Smooth muscle cell (in vitro differentiated cells): Measurements from ENCODE around the gene NOTCH1. TPM values are rescaled to one million over a fixed set of nuclear protein-coding genes. Genes with fewer than 3 reads are reported as not detected.

Source experiments
- DNase-seq: peaks from one replicate; lab custom pipeline; 2025; ENCODE audit not compliant: unreplicated experiment; lab: John Stamatoyannopoulos, UW
- H2AFZ ChIP-seq: fragments of 200-600 bp; sonication (generic); 2 replicates; pipeline ENCODE4 v1.6.0; 2016; ENCODE audit warnings: antibody characterized with exemption, low read depth, mild to moderate bottlenecking
- H3F3A ChIP-seq: fragments of 200-600 bp; sonication (generic); 2 replicates; pipeline ENCODE4 v1.6.0; 2017; ENCODE audit warnings: antibody characterized with exemption, low read depth
- H3K27ac ChIP-seq: fragments of 200-600 bp; sonication (generic); 2 replicates; pipeline ENCODE4 v1.5.1; 2016; ENCODE audit warnings: low read depth, mild to moderate bottlenecking
- H3K27me3 ChIP-seq: fragments of 200-600 bp; sonication (generic); 2 replicates; pipeline ENCODE4 v1.6.1; 2016; ENCODE audit warnings: low read depth, mild to moderate bottlenecking
- H3K36me3 ChIP-seq: fragments of 200-600 bp; sonication (generic); 2 replicates; pipeline ENCODE4 v1.5.1; 2016; ENCODE audit warnings: low read depth
- H3K4me1 ChIP-seq: fragments of 200-600 bp; sonication (generic); 2 replicates; pipeline ENCODE4 v1.5.1; 2016; ENCODE audit warnings: low read depth
- H3K4me2 ChIP-seq: fragments of 200-600 bp; sonication (generic); 2 replicates; pipeline ENCODE4 v1.6.0; 2016; ENCODE audit warnings: mild to moderate bottlenecking
- H3K4me3 ChIP-seq: fragments of 200-600 bp; sonication (generic); 2 replicates; pipeline ENCODE4 v1.5.1; 2016; ENCODE audit warnings: mild to moderate bottlenecking
- H3K79me2 ChIP-seq: fragments of 200-600 bp; sonication (generic); 2 replicates; pipeline ENCODE4 v1.6.0; 2016; ENCODE audit warnings: low read depth, mild to moderate bottlenecking
- H3K9ac ChIP-seq: fragments of 200-600 bp; sonication (generic); 2 replicates; pipeline ENCODE4 v1.6.0; 2016; ENCODE audit warnings: low read depth
- H3K9me3 ChIP-seq: fragments of 200-600 bp; sonication (generic); replicated peaks from 2 replicates; pipeline ENCODE4 v1.5.1; 2016; ENCODE audit warnings: low read depth
- H4K20me1 ChIP-seq: fragments of 200-600 bp; sonication (generic); 2 replicates; pipeline ENCODE4 v1.6.0; 2016; ENCODE audit warnings: low read depth
- WGBS: methylation state at CpG from one replicate; pipeline ENCODE4 v1.1.7; 2016; ENCODE audit warnings: low lambda C conversion rate; 5-methylcytosine and 5-hydroxymethylcytosine counted together
- polyA plus RNA-seq: library from polyadenylated mRNA; unstranded; fragments of >200 nt; fragmentation: Nextera tagmentation; extraction: Ambion mirVana; gene quantifications from 2 replicates; pipeline ENCODE4 v1.2.1, GENCODE V29; 2016
- total RNA-seq: library from RNA; depleted of rRNA; stranded (reverse); fragments of >200 nt; gene quantifications from 2 replicates; pipeline ENCODE4 v1.2.3, GENCODE V29; 2014
- TF ChIP-seq, protein P1 (sequence below): fragments of 200-600 bp; sonication (generic); IDR thresholded peaks from 2 replicates; pipeline ENCODE4 v1.5.1; 2017; ENCODE audit warnings: borderline replicate concordance, mild to moderate bottlenecking, antibody characterized with exemption; ENCODE audit not compliant: insufficient read depth, poor library complexity, severe bottlenecking

The NOTCH1 gene
- total and polyA plus RNA-seq, 2 experiments from 2014 or later: 7.2 to 13.2 TPM

DNA sequence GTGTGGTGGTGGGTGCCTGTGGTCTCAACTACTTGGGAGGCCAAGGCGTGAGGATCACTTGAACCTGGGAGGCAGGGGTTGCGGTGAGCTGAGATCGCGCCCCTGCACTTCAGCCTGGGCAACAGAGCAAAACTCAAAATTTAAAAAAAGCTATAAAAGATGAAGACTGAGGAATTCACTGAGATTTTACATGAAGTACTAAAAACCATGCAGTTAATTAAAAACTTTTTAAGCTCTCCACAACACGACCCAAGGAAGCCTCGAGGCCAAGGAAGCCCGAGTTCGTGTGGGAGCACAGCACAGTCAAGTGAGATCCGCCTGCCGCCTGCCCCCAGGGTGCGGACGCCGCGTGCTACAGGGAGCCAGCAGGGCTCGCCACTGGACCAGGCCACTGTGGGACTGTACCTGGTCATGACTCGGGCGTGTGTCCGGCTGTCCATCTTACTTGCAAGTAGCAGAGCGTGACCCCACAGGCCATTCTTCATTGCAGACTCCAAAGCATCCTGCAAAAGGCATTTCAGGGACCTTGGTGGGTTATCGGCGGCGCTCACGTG lies 85.0 kb downstream of the NOTCH1 start:
- WGBS: 98% methylated on average over 23 of the region's 23 CpGs
- Histone ChIP-seq H3K27me3 (no peaks in the 10 kb centered on the region), H3K27ac (no peak overlapping the region), H3K79me2 (peaks cover 21% of the 10 kb centered on the region), H2AFZ (no peak overlapping the region), H3K4me3 (no peak overlapping the region), H3K9ac (no peak overlapping the region), H3K4me2 (no peak overlapping the region), H3K4me1 (no peaks in the 10 kb centered on the region), H3K36me3 (peaks cover 16% of the 10 kb centered on the region), H3F3A (no peaks in the 10 kb centered on the region), H4K20me1 (peaks cover 98% of the 10 kb centered on the region), H3K9me3 (no peaks in the 10 kb centered on the region)
- DNase-seq: no peak
- TF ChIP-seq, protein P1, sequence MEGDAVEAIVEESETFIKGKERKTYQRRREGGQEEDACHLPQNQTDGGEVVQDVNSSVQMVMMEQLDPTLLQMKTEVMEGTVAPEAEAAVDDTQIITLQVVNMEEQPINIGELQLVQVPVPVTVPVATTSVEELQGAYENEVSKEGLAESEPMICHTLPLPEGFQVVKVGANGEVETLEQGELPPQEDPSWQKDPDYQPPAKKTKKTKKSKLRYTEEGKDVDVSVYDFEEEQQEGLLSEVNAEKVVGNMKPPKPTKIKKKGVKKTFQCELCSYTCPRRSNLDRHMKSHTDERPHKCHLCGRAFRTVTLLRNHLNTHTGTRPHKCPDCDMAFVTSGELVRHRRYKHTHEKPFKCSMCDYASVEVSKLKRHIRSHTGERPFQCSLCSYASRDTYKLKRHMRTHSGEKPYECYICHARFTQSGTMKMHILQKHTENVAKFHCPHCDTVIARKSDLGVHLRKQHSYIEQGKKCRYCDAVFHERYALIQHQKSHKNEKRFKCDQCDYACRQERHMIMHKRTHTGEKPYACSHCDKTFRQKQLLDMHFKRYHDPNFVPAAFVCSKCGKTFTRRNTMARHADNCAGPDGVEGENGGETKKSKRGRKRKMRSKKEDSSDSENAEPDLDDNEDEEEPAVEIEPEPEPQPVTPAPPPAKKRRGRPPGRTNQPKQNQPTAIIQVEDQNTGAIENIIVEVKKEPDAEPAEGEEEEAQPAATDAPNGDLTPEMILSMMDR: no peak

DNA sequence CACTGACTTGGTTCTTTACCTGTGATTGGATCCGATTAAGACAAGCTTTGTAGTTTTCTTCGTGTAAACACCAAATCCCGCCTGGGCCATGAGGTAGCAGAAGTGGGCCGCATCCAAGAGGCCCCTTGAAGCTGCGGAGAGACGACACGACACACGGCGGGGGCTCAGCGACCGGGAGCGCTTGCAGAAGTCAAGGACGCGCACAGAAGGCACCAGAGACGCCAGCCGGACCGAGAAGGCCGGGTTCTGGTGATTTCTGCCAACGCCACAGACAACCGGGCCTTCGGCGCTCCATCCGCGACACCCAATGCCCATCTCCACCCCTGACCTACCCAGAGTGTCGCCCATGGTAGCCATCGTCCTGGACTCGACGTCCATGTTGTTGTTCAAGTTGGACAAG lies 86.4 kb downstream of the NOTCH1 start:
- H3F3A ChIP-seq: no peaks in the 10 kb centered on the region
- no peak overlapping the region for H3K4me3 ChIP-seq
- H2AFZ ChIP-seq: no peak overlapping the region
- no peak overlapping the region for H3K27ac ChIP-seq
- H4K20me1 ChIP-seq: peaks cover 94% of the 10 kb centered on the region
- H3K79me2 ChIP-seq: peaks cover 16% of the 10 kb centered on the region
- no peak overlapping the region for H3K4me2 ChIP-seq
- 99% methylated on average over 18 of the region's 28 CpGs for WGBS
- TF ChIP-seq, protein P1: no peak
- no peaks in the 10 kb centered on the region for H3K27me3 ChIP-seq
- H3K9me3 ChIP-seq: no peaks in the 10 kb centered on the region
- H3K4me1 ChIP-seq: no peaks in the 10 kb centered on the region
- H3K36me3 ChIP-seq: peaks cover 9% of the 10 kb centered on the region
- no peak for DNase-seq
- H3K9ac ChIP-seq: no peak overlapping the region

DNA sequence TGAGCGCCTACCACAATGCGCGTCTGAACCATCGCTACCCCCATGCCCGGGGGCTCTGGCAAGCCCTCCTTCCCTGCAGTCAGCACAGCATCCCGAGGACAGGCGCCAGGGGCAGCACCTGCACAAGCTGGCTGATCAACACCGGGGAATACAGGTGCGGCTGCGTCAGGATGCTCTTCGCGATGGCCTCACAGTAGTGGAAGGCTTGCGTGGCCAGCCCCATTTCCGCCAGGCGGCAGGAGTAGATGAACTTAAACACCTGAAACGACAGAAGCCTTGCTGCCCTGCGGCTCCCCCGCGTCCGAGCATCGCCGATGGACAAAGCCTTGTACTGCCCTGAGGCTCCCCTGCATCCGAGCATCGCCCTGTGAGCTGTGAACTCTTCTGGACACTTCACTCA lies 88.5 kb downstream of the NOTCH1 start:
- Histone ChIP-seq H3K9me3 (no peaks in the 10 kb centered on the region), H3K27me3 (no peaks in the 10 kb centered on the region), H3K4me3 (no peak overlapping the region), H3K79me2 (peaks cover 5% of the 10 kb centered on the region), H3K36me3 (peaks cover 2% of the 10 kb centered on the region), H3K4me1 (no peaks in the 10 kb centered on the region), H3F3A (no peaks in the 10 kb centered on the region), H3K9ac (no peak overlapping the region), H3K27ac (no peak overlapping the region), H2AFZ (no peak overlapping the region), H3K4me2 (no peak overlapping the region), H4K20me1 (peaks cover 93% of the 10 kb centered on the region)
- no peak for DNase-seq
- TF ChIP-seq, protein P1: no peak
- WGBS: 98% methylated on average over 24 of the region's 24 CpGs

DNA sequence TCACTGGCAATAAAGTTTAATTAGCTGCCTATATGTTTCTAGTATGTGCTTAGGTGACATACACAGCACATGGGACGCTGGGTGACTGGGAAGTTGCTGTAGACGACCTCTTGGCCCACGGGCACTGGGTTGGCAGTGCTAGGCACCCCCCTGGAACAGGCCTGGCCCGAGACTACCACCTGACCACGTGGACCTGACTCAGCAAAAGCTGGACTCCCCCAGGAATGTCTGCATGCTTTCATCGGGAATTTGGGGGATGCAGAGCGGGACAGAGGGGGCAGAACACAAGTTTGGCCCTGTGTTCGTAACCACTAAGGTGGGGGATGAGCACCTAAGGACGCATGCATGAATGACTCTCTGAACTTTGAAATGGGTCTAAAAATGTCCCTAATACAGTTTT lies 89.6 kb downstream of the NOTCH1 start:
- peaks cover 5% of the 10 kb centered on the region for H3K79me2 ChIP-seq
- DNase-seq: no peak
- WGBS: 95% methylated on average over 9 of the region's 9 CpGs
- no peak overlapping the region for H3K27ac ChIP-seq
- peaks cover 2% of the 10 kb centered on the region for H3K36me3 ChIP-seq
- no peak overlapping the region for H3K4me2 ChIP-seq
- H2AFZ ChIP-seq: no peak overlapping the region
- no peaks in the 10 kb centered on the region for H3F3A ChIP-seq
- no peak overlapping the region for H3K4me3 ChIP-seq
- no peaks in the 10 kb centered on the region for H3K27me3 ChIP-seq
- no peaks in the 10 kb centered on the region for H3K9me3 ChIP-seq
- H3K9ac ChIP-seq: no peak overlapping the region
- H3K4me1 ChIP-seq: no peaks in the 10 kb centered on the region
- TF ChIP-seq, protein P1: no peak
- H4K20me1 ChIP-seq: peaks cover 92% of the 10 kb centered on the region
